Left ventricle myocardium inferior (tissue), 1 donor: ENCODE data around the gene KCTD4. TPM values are rescaled to one million over a fixed set of nuclear protein-coding genes. Genes with fewer than 3 reads are reported as not detected.
A peak's percentile ranks its signal among the peaks of the same experiment; 100 is the strongest.

Experiments
- DNase-seq: peaks from one replicate; pipeline ENCODE4 v3.0.0-alpha.2; 2020
- H3K27ac ChIP-seq: fragments of 200-600 bp; replicated peaks from 2 replicates; pipeline ENCODE4 v1.8.0; 2021
- H3K27me3 ChIP-seq: fragments of 200-600 bp; 2 replicates; pipeline ENCODE4 v1.8.0; 2021; ENCODE audit warnings: low read depth
- H3K36me3 ChIP-seq: fragments of 200-600 bp; 2 replicates; pipeline ENCODE4 v1.8.0; 2021
- H3K4me1 ChIP-seq: fragments of 200-600 bp; 2 replicates; pipeline ENCODE4 v1.8.0; 2021
- H3K4me3 ChIP-seq: fragments of 200-600 bp; 2 replicates; pipeline ENCODE4 v1.8.0; 2021; ENCODE audit warnings: mild to moderate bottlenecking, moderate library complexity
- H3K9me3 ChIP-seq: fragments of 200-600 bp; replicated peaks from 2 replicates; pipeline ENCODE4 v1.8.0; 2021
- CTCF ChIP-seq: fragments of 200-600 bp; IDR thresholded peaks from 2 replicates; pipeline ENCODE4 v1.8.0; 2021; ENCODE audit warnings: antibody characterized with exemption, mild to moderate bottlenecking, borderline replicate concordance
- intact Hi-C: fragments of 100-400 bp; cut with micrococcal nuclease; formaldehyde crosslinking; loops from one replicate; pipeline ENCODE4 v1.11.0; 2022
- total RNA-seq: library from RNA; stranded (reverse); fragmentation: NEBNext Ultra II Directional; extraction: Animal tissue kit (Norgen Biotek cat#: 25700); gene quantifications from one replicate; pipeline ENCODE4 v1.2.1, GENCODE V29; 2021
- donor health status: DM: no; HTN: yes; CAD: no; lungs with severe emphysema.

The KCTD4 gene
- total RNA-seq, 1 donor from 2014 or later, result 0.11 TPM

GRCh38 chr13:45162821-45163220, 38.0 kb downstream of the KCTD4 start:
- DNase-seq, result no peak
- no peaks in the 10 kb centered on the region for H3K9me3 ChIP-seq
- no peaks in the 10 kb centered on the region for H3K27me3 ChIP-seq
- H3K27ac ChIP-seq, result no peak overlapping the region
- intact Hi-C loops, result no loop called here
- peaks cover 5% of the 10 kb centered on the region for H3K4me1 ChIP-seq
- H3K4me3 ChIP-seq, result no peak overlapping the region
- peaks cover 17% of the 10 kb centered on the region for H3K36me3 ChIP-seq
- TF ChIP-seq CTCF, result no peak

- H3K27ac ChIP-seq, result no peak overlapping the region
- H3K36me3 ChIP-seq, result peaks cover 20% of the 10 kb centered on the region
- no peaks in the 10 kb centered on the region for H3K9me3 ChIP-seq
- no peak for DNase-seq
- no peaks in the 10 kb centered on the region for H3K27me3 ChIP-seq
- no peak for TF ChIP-seq CTCF
- H3K4me1 ChIP-seq, result no peaks in the 10 kb centered on the region
- no peak overlapping the region for H3K4me3 ChIP-seq
- intact Hi-C loops, result no loop called here
These were observed 38.7 kb downstream of the KCTD4 start for GRCh38 chr13:45162194-45162593.

- Histone ChIP-seq H3K4me1 (no peaks in the 10 kb centered on the region), H3K4me3 (no peak overlapping the region), H3K36me3 (peaks cover 16% of the 10 kb centered on the region), H3K9me3 (no peaks in the 10 kb centered on the region), H3K27ac (no peak overlapping the region), H3K27me3 (no peaks in the 10 kb centered on the region)
- TF ChIP-seq CTCF, result no peak
- intact Hi-C loops, result no loop called here
- DNase-seq, result no peak
These were observed 44.1 kb downstream of the KCTD4 start for GRCh38 chr13:45156565-45157361.

GRCh38 chr13:45149964-45150363, 50.9 kb downstream of the KCTD4 start:
- no peak for TF ChIP-seq CTCF
- no peak for DNase-seq
- intact Hi-C loops, result no loop called here
- no peak overlapping the region for H3K27ac ChIP-seq
- H3K27me3 ChIP-seq, result no peaks in the 10 kb centered on the region
- H3K4me1 ChIP-seq, result no peaks in the 10 kb centered on the region
- no peak overlapping the region for H3K4me3 ChIP-seq
- no peaks in the 10 kb centered on the region for H3K9me3 ChIP-seq
- peaks cover 14% of the 10 kb centered on the region for H3K36me3 ChIP-seq

- Histone ChIP-seq H3K36me3 (peaks cover 8% of the 10 kb centered on the region), H3K4me3 (no peak overlapping the region), H3K27ac (peak overlapping the region; percentile 38), H3K27me3 (no peaks in the 10 kb centered on the region), H3K4me1 (peaks cover 32% of the 10 kb centered on the region), H3K9me3 (no peaks in the 10 kb centered on the region)
- intact Hi-C loops, result no loop called here
- TF ChIP-seq CTCF, result no peak
- DNase-seq, result no peak
These were observed 57.5 kb downstream of the KCTD4 start for GRCh38 chr13:45143346-45143751.

Other genes with a start within 250 kb of the KCTD4 start
- gene NUFIP1, start 211.6 kb downstream of the KCTD4 start, total RNA-seq, result 3.1 TPM
- 10.7 TPM for gene GPALPP1, start 211.5 kb downstream of the KCTD4 start, total RNA-seq
- 23.1 TPM for gene GTF2F2, start 80.5 kb downstream of the KCTD4 start, total RNA-seq
- 4,332 TPM for gene TPT1, start 140.1 kb upstream of the KCTD4 start, total RNA-seq
- gene SLC25A30, start 217.3 kb upstream of the KCTD4 start, total RNA-seq, result 175 TPM